Activated effector memory CD4-positive, alpha-beta T cell treated with Interleukin-2 at 50 U/mL for 16 hours (primary cell): Measurements from ENCODE around the gene ZNF578.
"Not testable (repeated sequence)": the region's sequence is repeated elsewhere in the genome, so short reads cannot be mapped to it uniquely, and the experiment has no call there.

Experiments
- DNase-seq: peaks from one replicate; pipeline ENCODE4 v3.0.0-alpha.2; 2020

ZNF578 gene

GRCh38 chr19:52518646-52519045 lies 65.3 kb downstream of the ZNF578 start:
- no peak for DNase-seq

GRCh38 chr19:52519175-52519574 lies 65.8 kb downstream of the ZNF578 start:
- DNase-seq, result not testable (repeated sequence)

GRCh38 chr19:52520013-52520412 lies 66.7 kb downstream of the ZNF578 start:
- DNase-seq, result no peak

DNA sequence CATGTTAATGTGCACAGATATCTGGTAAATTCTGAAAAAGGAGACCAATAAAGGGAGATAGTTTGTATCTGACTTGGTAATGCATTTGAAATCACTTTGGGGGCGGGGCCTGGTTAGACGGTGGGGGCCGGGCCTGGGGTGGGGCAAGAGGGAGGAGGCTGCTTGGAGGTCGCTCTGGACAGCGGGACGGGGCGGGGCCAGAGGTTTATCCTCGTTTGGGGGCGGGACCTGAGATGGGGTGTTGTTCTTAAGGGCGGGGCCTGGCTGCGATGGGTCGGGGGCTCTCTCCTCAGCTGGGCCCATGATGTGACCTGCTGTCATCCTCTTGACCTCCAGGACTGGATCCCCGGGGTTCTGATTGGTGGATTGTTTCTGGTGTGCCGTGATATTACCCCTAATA lies 69.2 kb downstream of the ZNF578 start:
- no peak for DNase-seq

DNA sequence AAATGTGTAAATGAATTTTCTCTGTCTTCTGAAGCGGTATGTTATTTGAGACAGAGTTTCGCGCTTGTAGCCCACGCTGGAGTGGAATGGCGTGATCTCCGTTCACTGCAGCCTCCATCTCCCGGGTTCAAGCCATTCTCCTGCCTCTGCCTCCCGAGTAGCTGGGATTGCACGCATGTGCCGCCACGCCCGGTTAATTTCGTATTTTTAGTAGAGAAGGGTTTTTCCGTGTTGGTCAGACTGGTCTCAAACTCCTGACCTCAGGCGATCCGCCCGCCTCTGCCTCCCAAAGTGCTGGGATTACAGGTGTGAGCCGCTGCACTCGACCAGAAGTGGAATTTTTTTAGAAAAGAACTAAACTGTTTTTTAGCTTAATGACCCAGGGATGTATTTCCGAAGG lies 70.7 kb downstream of the ZNF578 start:
- no peak for DNase-seq

DNA sequence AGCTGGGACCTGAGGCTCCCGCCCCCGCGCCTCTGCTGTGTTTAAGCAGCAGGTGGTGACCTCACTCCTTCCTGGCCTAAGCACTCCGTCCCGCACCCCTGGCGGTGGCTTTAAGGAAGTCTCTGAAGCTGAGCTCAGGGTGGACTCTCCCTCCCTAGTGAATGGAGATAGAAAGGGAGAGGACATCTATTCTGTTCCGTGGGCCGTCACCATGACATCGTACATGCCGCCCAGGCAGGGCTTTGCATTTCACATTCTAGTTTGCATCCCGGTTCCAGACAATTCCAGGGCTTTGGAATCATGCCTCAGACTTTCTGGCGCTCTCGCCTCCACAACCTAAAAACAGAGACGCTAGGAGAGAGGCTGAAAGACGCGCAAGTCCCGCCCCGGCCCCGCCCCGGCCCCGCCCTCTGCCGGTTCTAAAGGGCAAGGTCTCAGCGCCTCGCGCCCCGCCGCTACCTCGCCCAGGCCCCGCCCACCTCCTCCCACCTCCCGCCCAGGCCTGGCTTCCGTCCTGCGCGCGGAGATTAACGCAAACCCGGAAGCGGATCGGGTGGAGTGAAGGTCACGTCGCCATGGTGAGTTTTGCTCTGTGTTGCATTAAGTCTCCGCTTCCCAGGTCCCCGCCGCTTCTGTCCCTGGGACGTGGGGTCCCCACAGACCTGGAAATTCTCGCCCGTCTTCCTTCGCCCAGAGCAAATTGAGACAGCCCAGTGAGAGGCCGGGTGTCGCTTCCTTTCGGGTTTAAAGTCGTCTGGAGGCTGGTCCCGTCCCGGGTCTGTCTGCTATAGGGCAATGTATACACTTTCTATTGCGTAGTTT lies 74.0 kb downstream of the ZNF578 start, which contains the start of gene ZNF808:
Gene ZNF808 (plus strand): TSS at position 535 of the 822 bp plus-strand sequence. CDS start 15,617 bp downstream, outside the sequence.
- DNase-seq, result peak; percentile 96

DNA sequence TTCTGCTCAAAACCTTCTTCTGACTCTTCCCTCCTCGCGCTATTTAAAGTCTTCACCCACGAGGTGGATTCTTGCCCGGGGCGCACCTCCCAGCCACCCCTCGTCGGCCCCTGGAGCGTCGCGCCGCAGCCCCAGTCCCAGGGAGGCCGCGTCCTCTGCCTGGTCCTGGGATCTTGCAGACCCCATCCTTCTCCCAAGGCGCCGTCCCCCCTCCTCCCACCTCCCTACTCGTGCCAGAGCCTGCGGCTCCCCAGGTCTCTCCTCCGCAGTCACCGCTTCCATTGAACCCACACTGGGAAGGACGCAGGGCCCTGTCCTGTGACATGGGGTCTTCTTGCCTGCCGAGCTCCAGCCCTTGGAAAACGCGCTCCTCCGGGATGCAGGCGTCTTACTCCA lies 74.6 kb downstream of the ZNF578 start:
- no peak for DNase-seq

DNA sequence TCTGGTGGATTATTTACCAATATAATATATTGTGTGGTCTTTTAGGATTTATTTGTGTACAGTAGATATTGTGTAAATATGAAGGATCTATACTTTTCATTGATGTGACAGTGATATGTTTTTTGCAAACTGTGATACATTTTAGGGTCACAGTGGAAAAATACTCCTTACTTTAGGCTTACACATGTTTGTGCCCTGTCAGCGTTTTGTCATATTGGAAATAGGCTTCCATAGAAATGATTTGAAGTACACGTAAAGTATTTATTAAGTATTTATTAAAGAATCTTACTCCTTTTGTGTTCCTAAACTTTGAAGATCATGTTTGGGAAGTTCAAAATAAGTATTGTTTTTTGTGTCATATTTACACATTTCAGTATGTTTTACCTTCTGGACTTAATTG lies 79.1 kb downstream of the ZNF578 start:
- no peak for DNase-seq

DNA sequence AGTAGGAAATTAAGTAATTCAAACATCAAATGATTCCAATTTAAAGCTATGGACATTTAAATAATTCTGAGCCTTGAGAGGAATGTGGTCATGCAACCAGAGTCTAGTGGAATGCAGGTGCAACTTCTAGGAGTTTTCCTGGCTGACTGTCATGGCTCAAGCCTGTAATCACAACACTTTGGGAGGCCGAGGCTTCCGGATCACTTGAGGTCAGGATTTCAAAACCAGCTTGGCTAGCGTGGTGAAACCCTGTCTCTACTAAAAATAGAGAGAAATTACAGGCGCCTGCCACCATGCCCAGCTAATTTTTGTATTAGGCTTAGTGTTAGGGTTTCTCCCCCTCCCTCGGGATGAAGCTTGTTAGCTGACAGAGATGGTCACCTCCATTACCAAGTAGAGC lies 80.5 kb downstream of the ZNF578 start:
- no peak for DNase-seq

- DNase-seq, result not testable (repeated sequence)
These were observed 82.0 kb downstream of the ZNF578 start for GRCh38 chr19:52535385-52535770.

DNA sequence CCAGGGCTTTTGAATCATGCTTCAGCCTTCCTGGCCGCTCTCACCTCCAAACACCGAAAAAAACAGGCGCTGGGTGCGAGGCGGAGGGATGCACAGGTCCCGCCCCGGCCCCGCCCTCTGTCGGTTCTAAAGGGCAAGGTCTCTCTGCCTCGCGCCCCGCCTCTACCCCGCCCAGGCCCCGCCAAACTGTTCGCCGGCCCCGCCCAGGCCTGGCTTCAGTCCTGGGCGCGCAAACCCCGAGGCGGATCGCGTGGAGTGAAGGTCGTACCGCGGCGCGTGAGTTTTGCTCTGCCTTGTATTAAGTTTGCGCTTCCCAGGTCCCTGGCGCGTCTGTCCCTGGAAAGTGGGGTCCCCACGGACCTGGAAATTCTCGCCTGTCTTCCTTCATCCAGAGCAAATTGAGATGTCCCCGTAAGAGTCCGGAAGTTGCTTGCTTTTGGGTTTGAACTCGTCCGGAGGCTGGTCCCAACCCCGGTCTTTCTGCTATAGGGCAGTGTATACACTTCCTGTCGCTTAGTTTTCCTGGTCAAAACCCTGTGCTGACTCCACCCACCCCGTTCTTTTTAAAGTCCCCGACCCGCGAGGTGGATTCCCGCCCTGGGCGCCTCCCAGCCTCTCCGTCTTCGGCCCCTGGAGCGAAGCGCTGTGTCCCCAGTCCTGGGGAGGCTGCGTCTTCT lies 82.6 kb downstream of the ZNF578 start:
- DNase-seq, result peak; percentile 83

DNA sequence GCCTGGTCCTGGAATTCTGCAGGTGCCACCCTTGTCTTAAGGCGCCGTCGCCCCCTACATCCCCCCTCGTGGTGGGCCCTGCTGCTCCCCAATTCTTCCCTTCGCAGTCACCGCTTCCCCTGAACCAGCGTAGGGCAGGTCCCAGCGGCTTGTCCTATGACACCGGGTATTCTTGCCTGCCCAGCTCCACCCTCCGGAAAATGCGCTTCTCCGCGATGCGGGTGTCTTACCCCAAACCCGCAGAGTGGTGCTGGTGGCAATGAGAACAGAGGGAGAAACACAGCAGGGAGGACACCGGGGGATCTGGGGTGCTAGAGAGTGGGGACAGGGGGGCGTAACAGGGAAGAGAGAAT lies 83.1 kb downstream of the ZNF578 start:
- peak; percentile 42 for DNase-seq

DNA sequence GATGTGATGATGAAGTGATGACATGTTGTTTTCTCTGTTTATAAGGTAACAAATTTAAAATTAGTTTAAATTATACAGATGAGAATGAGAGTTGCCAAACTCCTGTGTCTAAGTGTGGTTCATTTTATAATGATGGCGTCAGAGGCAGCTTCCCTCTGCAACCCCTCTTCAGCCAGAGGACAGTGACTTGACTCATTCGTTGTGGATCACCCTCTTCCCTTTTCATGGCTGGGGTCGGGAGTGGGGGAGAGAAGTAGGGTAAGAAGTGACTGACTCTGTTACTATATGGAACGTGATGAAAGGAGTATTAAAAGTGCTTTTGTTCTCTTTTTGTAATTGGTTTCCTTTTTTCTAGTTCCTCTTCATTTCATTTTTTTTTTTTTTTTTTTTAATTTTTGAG lies 85.5 kb downstream of the ZNF578 start:
- DNase-seq, result not testable (repeated sequence)

- DNase-seq, result not testable (repeated sequence)
These were observed 87.8 kb downstream of the ZNF578 start for GRCh38 chr19:52541176-52541575.

DNA sequence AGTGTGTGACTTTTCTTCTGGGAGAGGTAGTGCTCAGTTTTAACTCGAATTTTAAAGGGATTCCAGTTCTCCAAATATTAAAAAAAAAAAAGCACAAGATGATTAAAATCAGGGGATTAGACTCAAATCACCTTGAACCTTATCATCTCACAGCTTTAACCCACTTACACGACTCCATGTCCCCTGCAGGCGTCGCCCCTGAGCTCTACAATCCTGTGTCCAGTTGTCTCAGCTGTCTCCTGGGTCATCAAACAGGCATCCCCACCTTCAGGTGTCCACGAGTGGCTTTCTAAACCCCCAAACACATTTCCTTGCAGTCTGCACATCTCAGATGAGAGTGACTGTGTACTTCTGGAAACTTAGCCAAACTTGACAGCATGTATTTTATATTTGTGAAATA lies 88.3 kb downstream of the ZNF578 start:
- no peak for DNase-seq

GRCh38 chr19:52542541-52542940 lies 89.2 kb downstream of the ZNF578 start:
- not testable (repeated sequence) for DNase-seq

- DNase-seq, result peak; percentile 2
These were observed 89.8 kb downstream of the ZNF578 start for GRCh38 chr19:52542984-52543664.

DNA sequence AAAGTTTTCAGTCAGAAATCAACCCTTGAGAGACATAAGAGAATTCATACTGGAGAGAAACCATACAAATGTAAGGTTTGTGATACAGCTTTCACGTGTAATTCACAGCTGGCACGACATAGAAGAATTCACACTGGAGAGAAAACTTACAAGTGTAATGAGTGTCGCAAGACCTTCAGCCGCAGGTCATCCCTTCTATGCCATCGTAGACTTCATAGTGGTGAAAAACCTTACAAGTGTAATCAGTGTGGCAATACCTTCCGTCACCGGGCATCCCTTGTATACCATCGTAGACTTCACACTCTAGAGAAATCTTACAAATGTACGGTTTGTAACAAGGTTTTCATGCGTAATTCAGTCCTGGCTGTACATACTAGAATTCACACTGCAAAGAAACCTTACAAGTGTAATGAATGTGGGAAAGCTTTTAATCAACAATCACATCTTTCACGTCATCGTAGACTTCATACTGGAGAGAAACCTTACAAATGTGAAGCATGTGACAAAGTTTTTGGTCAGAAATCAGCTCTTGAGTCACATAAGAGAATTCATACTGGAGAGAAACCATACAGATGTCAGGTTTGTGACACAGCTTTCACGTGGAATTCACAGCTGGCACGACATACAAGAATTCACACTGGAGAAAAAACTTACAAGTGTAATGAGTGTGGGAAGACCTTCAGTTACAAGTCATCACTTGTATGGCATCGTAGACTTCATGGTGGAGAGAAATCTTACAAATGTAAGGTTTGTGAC lies 101.0 kb downstream of the ZNF578 start:
- no peak for DNase-seq

GRCh38 chr19:52557231-52557995 lies 104.1 kb downstream of the ZNF578 start:
- no peak for DNase-seq

GRCh38 chr19:52558732-52559445 lies 105.5 kb downstream of the ZNF578 start:
- DNase-seq, result not testable (repeated sequence)

- not testable (repeated sequence) for DNase-seq
These were observed 108.3 kb downstream of the ZNF578 start for GRCh38 chr19:52561611-52562010.
